HepG2 (cell line): ENCODE results near the gene LEUTX. TPM values are rescaled to one million over a fixed set of nuclear protein-coding genes. Genes with fewer than 3 reads are reported as not detected.
A peak's percentile ranks its signal among the peaks of the same experiment; 100 is the strongest.

Source experiments
- ATAC-seq: fragments of 200-7000 bp; cut with Tn5 transposase; 3 replicates; pipeline ENCODE4 v1.9.1; 2020; ENCODE audit warnings: mild to moderate bottlenecking, moderate library complexity
- BruUV-seq: library from RNA; stranded (reverse); fragments of 400-500 nt; replicated peaks from 2 replicates; lab custom pipeline; 2021; lab: Mats Ljungman, UMichigan
- CTCF ChIA-PET: fragments of 300-600 bp; formaldehyde crosslinking; extraction: SDS; loops from one replicate; lab custom pipeline; 2021; ENCODE audit warnings: low total read pairs, inconsistent platforms, low intra/inter-chr PET ratio; lab: Yijun Ruan, JAX
- POLR2A ChIA-PET: fragments of 350-600 bp; sonication (Branson Sonifier 250); formaldehyde crosslinking; loops from one replicate; lab custom pipeline; 2020; ENCODE audit warnings: antibody characterized with exemption, inconsistent platforms; lab: Yijun Ruan, JAX
- DNase-seq: peaks from one replicate; pipeline ENCODE4 v3.0.0-alpha.2; 2015; ENCODE audit warnings: low spot score
- FAIRE-seq: peaks from 3 replicates; lab custom pipeline; 2011; peaks lifted over from hg19 to GRCh38; lab: Jason Lieb, UNC
- H2AFZ ChIP-seq: one replicate; pipeline ENCODE4 v1.6.1; 2011; ENCODE audit warnings: low read length, inconsistent platforms
- H3K27ac ChIP-seq: fragments of 300-600 bp; 3 replicates; pipeline ENCODE4 v1.8.0; 2011; ENCODE audit warnings: mixed run types, mild to moderate bottlenecking, mixed read lengths, low read length, inconsistent platforms; ENCODE audit not compliant: insufficient read depth; ENCODE audit errors: extremely low read length
- H3K27me3 ChIP-seq, 2 experiments: fragments of 200-600 bp in 1 of 2; 2 replicates in 1 of 2; 3 replicates in 1 of 2; pipeline versions ENCODE4 v1.6.0 to v1.8.0; 2011; ENCODE audit warnings: low read length in 2 of 2, mild to moderate bottlenecking in 2 of 2, moderate library complexity in 2 of 2, inconsistent platforms in 1 of 2; ENCODE audit not compliant: insufficient read depth in 2 of 2, control insufficient read depth in 1 of 2
- H3K36me3 ChIP-seq, 2 experiments: fragments of 200-600 bp in 1 of 2; replicated peaks in 1 of 2; 2 replicates in 1 of 2; 3 replicates in 1 of 2; pipeline versions ENCODE4 v1.5.1 to v1.8.0; 2011; ENCODE audit warnings: low read length in 2 of 2, inconsistent platforms in 1 of 2; ENCODE audit not compliant: insufficient read depth in 2 of 2, control insufficient read depth in 1 of 2
- H3K4me1 ChIP-seq: 2 replicates; pipeline ENCODE4 v1.5.1; 2012; ENCODE audit warnings: low read length, inconsistent platforms; ENCODE audit not compliant: insufficient read depth
- H3K4me2 ChIP-seq: 2 replicates; pipeline ENCODE4 v1.6.0; 2011; ENCODE audit warnings: low read depth, low read length, inconsistent platforms
- H3K4me3 ChIP-seq, 3 experiments: fragments of 200-600 bp in 1 of 3; sonication (generic), shearing (Covaris generic) in 1 of 3; replicated peaks in 1 of 3; 2 replicates each; pipeline ENCODE4 v1.5.1; 2011 to 2016; ENCODE audit warnings: low read length in 3 of 3, inconsistent platforms in 2 of 3, low read depth in 2 of 3, mild to moderate bottlenecking in 2 of 3, control low read depth in 1 of 3, mixed read lengths in 1 of 3; ENCODE audit not compliant: insufficient read depth in 1 of 3
- H3K79me2 ChIP-seq: one replicate; pipeline ENCODE4 v1.6.1; 2011; ENCODE audit warnings: low read length, inconsistent platforms; ENCODE audit not compliant: insufficient read depth
- H3K9ac ChIP-seq: 2 replicates; pipeline ENCODE4 v1.6.0; 2011; ENCODE audit warnings: mild to moderate bottlenecking, low read depth, low read length, inconsistent platforms; ENCODE audit not compliant: insufficient read depth
- H3K9me3 ChIP-seq: 2 replicates; pipeline ENCODE4 v1.5.1; 2012; ENCODE audit warnings: mild to moderate bottlenecking, low read length
- H4K20me1 ChIP-seq: 2 replicates; pipeline ENCODE4 v1.6.0; 2011; ENCODE audit warnings: inconsistent platforms, mild to moderate bottlenecking, low read length, moderate library complexity; ENCODE audit not compliant: insufficient read depth
- MED13 ChIP-seq: sonication (generic); formaldehyde crosslinking; IDR thresholded peaks from 2 replicates; pipeline ENCODE4 v1.5.0; 2020; ENCODE audit warnings: missing genetic modification reagents
- NFIC ChIP-seq: IDR thresholded peaks from 2 replicates; pipeline ENCODE4 v1.6.1; 2012; ENCODE audit warnings: mild to moderate bottlenecking, low read length, inconsistent platforms
- PRMT3 ChIP-seq: sonication (generic); formaldehyde crosslinking; IDR thresholded peaks from 2 replicates; pipeline ENCODE4 v1.8.1; 2022; ENCODE audit warnings: low read depth, mild to moderate bottlenecking, moderate library complexity, missing genetic modification reagents, borderline replicate concordance
- RBM22 ChIP-seq: fragments of 200-400 bp; formaldehyde crosslinking; optimal IDR thresholded peaks from 2 replicates; pipeline ENCODE3; 2017; ENCODE audit warnings: mild to moderate bottlenecking, low read length, moderate library complexity
- SMARCC2 ChIP-seq: fragments of 450-650 bp; IDR thresholded peaks from 2 replicates; pipeline ENCODE4 v1.6.1; 2017; ENCODE audit warnings: antibody characterized with exemption, mild to moderate bottlenecking
- SSRP1 ChIP-seq: IDR thresholded peaks from 2 replicates; pipeline ENCODE4 v1.6.1; 2016; ENCODE audit warnings: control low read depth
- ZNF33A ChIP-seq: sonication (generic); formaldehyde crosslinking; IDR thresholded peaks from 2 replicates; pipeline ENCODE4 v1.5.1; 2020; ENCODE audit warnings: missing genetic modification reagents, mild to moderate bottlenecking, moderate library complexity, borderline replicate concordance
- ZNF549 ChIP-seq: sonication (generic); formaldehyde crosslinking; IDR thresholded peaks from 2 replicates; pipeline ENCODE4 v1.5.0; 2020; ENCODE audit warnings: missing genetic modification reagents
- ZNF782 ChIP-seq: sonication (generic); formaldehyde crosslinking; IDR thresholded peaks from 2 replicates; pipeline ENCODE4 v1.4.0; 2020; ENCODE audit warnings: missing genetic modification reagents, mild to moderate bottlenecking, borderline replicate concordance
- WGBS: methylation state at CpG from one replicate; pipeline ENCODE4 v1.1.6; 2017; ENCODE audit warnings: low lambda C conversion rate; 5-methylcytosine and 5-hydroxymethylcytosine counted together
- in situ Hi-C: cut with HindIII; loops from 2 replicates; pipeline ENCODE4 v1.10.0; 2017; ENCODE audit warnings: low pct_unique_long_range_greater_than_20kb; ENCODE audit not compliant: extremely low pct_ligation_motif_present
- intact Hi-C: fragments of 100-400 bp; cut with micrococcal nuclease; formaldehyde crosslinking; loops from one replicate; pipeline ENCODE4 v1.10.0; 2022; ENCODE audit not compliant: unreplicated experiment
- polyA plus RNA-seq, 8 experiments: library from polyadenylated mRNA; depleted of rRNA in 3 of 8; stranded (reverse) in 7 of 8; unstranded in 1 of 8; fragments of >200 nt; fragmentation: Illumina TruSeq in 4 of 8; extraction: Trizol in 4 of 8; gene quantifications; 2 replicates each; pipeline versions ENCODE4 v1.2.1 to v1.2.3, GENCODE V29; 2011 to 2016; ENCODE audit warnings: low read depth in 4 of 8, missing spikeins in 1 of 8, mixed read lengths in 1 of 8; ENCODE audit not compliant: insufficient read depth in 1 of 8
- total RNA-seq, 5 experiments: library from RNA; depleted of rRNA; stranded (reverse); fragments of >200 nt; fragmentation: Illumina TruSeq; extraction: Trizol; gene quantifications; 2 replicates each; pipeline ENCODE4 v1.2.3, GENCODE V29; 2016; ENCODE audit warnings: low read depth in 1 of 5
- TF ChIP-seq, protein P1 (sequence below): sonication (generic); formaldehyde crosslinking; IDR thresholded peaks from 2 replicates; pipeline ENCODE4 v1.9.0; 2021; ENCODE audit warnings: mild to moderate bottlenecking, missing genetic modification reagents
- TF ChIP-seq, protein P2 (sequence below): sonication (generic); formaldehyde crosslinking; IDR thresholded peaks from 2 replicates; pipeline ENCODE4 v1.4.0; 2020; ENCODE audit warnings: low read depth, mild to moderate bottlenecking, missing genetic modification reagents
- TF ChIP-seq, protein P3 (sequence below): IDR thresholded peaks from 2 replicates; pipeline ENCODE4 v1.6.1; 2012; ENCODE audit warnings: inconsistent platforms

The LEUTX gene
- total and polyA plus RNA-seq, 2 of the 13 experiments (the other 11 are each of a cell fraction or from before 2014, with no cell fraction given) = not detected

DNA sequence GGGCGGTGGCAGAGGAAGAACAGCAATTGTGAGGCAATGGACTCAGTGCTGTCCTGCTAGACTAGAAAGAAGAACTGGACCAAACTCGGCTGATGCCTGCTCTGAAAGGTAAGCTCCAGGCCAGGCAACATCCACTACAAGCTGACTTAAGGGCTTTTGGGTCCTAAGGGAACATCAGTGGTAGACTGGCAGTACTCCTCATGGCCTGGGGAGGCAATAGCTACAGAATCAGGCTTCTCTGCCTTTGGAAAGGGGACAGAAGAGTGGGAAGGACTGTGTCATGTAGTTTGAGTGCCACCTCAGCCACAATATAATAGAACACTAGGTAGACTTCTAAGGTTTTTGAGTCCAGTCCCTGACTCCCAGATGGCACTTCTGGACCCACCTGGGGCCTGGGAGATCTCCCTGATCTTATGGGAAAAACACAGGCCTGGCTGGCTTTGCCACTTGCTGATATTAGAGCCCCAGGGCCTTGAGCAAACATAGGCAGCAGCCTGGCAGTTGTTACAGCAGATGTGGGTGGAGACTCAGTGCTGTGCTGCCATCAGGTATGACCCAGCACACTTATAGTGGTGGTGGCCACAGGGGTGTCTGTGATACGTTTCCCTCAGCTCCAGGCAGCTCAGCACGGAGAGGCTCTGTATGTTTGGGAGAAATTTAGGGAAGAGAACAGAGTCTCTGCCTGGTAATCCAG, 31.7 kb upstream of the LEUTX start:
- FAIRE-seq (no peak), DNase-seq (no peak), ATAC-seq (peak; percentile 52)
- Histone ChIP-seq H3K4me1 (no peaks in the 10 kb centered on the region), H3K79me2 (no peaks in the 10 kb centered on the region), H3K9me3 (no peaks in the 10 kb centered on the region), H3K36me3 (no peaks in the 10 kb centered on the region), H3K4me2 (no peak overlapping the region), H2AFZ (no peak overlapping the region), H3K27me3 (peaks cover 0 to 5% of the 10 kb centered on the region in 2 experiments; a peak in 1 of 5 replicates), H3K27ac (no peak overlapping the region), H4K20me1 (no peaks in the 10 kb centered on the region), H3K9ac (no peak overlapping the region), H3K4me3 (no peak overlapping the region)
- no TSS peak for BruUV-seq
- intact Hi-C loops = no loop called here
- in situ Hi-C loops = no loop called here
- 9% methylated on average over 2 of the region's 4 CpGs for WGBS
- POLR2A ChIA-PET = no interaction called here
- CTCF ChIA-PET = no interaction called here
- no peak for TF ChIP-seq ZNF33A
- TF ChIP-seq, protein P1, sequence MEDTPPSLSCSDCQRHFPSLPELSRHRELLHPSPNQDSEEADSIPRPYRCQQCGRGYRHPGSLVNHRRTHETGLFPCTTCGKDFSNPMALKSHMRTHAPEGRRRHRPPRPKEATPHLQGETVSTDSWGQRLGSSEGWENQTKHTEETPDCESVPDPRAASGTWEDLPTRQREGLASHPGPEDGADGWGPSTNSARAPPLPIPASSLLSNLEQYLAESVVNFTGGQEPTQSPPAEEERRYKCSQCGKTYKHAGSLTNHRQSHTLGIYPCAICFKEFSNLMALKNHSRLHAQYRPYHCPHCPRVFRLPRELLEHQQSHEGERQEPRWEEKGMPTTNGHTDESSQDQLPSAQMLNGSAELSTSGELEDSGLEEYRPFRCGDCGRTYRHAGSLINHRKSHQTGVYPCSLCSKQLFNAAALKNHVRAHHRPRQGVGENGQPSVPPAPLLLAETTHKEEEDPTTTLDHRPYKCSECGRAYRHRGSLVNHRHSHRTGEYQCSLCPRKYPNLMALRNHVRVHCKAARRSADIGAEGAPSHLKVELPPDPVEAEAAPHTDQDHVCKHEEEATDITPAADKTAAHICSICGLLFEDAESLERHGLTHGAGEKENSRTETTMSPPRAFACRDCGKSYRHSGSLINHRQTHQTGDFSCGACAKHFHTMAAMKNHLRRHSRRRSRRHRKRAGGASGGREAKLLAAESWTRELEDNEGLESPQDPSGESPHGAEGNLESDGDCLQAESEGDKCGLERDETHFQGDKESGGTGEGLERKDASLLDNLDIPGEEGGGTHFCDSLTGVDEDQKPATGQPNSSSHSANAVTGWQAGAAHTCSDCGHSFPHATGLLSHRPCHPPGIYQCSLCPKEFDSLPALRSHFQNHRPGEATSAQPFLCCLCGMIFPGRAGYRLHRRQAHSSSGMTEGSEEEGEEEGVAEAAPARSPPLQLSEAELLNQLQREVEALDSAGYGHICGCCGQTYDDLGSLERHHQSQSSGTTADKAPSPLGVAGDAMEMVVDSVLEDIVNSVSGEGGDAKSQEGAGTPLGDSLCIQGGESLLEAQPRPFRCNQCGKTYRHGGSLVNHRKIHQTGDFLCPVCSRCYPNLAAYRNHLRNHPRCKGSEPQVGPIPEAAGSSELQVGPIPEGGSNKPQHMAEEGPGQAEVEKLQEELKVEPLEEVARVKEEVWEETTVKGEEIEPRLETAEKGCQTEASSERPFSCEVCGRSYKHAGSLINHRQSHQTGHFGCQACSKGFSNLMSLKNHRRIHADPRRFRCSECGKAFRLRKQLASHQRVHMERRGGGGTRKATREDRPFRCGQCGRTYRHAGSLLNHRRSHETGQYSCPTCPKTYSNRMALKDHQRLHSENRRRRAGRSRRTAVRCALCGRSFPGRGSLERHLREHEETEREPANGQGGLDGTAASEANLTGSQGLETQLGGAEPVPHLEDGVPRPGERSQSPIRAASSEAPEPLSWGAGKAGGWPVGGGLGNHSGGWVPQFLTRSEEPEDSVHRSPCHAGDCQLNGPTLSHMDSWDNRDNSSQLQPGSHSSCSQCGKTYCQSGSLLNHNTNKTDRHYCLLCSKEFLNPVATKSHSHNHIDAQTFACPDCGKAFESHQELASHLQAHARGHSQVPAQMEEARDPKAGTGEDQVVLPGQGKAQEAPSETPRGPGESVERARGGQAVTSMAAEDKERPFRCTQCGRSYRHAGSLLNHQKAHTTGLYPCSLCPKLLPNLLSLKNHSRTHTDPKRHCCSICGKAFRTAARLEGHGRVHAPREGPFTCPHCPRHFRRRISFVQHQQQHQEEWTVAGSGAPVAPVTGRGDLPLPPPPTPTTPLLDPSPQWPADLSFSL (CRISPR knock-in tag) = no peak
- TF ChIP-seq, protein P2, sequence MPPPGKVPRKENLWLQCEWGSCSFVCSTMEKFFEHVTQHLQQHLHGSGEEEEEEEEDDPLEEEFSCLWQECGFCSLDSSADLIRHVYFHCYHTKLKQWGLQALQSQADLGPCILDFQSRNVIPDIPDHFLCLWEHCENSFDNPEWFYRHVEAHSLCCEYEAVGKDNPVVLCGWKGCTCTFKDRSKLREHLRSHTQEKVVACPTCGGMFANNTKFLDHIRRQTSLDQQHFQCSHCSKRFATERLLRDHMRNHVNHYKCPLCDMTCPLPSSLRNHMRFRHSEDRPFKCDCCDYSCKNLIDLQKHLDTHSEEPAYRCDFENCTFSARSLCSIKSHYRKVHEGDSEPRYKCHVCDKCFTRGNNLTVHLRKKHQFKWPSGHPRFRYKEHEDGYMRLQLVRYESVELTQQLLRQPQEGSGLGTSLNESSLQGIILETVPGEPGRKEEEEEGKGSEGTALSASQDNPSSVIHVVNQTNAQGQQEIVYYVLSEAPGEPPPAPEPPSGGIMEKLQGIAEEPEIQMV (CRISPR knock-in tag) = no peak
- TF ChIP-seq SSRP1 (CRISPR knock-in tag) = no peak
- TF ChIP-seq PRMT3 (CRISPR knock-in tag) = no peak
- TF ChIP-seq MED13 (CRISPR knock-in tag) = no peak
- no peak for TF ChIP-seq ZNF782 (CRISPR knock-in tag)
- TF ChIP-seq RBM22 = no peak
- TF ChIP-seq, protein P3, sequence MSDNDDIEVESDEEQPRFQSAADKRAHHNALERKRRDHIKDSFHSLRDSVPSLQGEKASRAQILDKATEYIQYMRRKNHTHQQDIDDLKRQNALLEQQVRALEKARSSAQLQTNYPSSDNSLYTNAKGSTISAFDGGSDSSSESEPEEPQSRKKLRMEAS = no peak
- TF ChIP-seq ZNF549 (CRISPR knock-in tag) = no peak
- no peak for TF ChIP-seq SMARCC2
- no peak for TF ChIP-seq NFIC
